HG03095 (cell line): ENCODE results near the gene SLC7A1.

ENCODE experiments used
- ATAC-seq: cut with Tn5 transposase; IDR thresholded peaks from one replicate; pipeline ENCODE4 v1.9.1; 2021; ENCODE audit warnings: moderate library complexity; ENCODE audit not compliant: unreplicated experiment

SLC7A1 gene

GRCh38 chr13:29494520-29494919 is 101.0 kb downstream of the SLC7A1 start:
- no peak for ATAC-seq

- no peak for ATAC-seq
Measured at GRCh38 chr13:29493796-29494195, 101.7 kb downstream of the SLC7A1 start.

- no peak for ATAC-seq
Measured at GRCh38 chr13:29491248-29491647, 104.2 kb downstream of the SLC7A1 start.

- no peak for ATAC-seq
Measured at GRCh38 chr13:29490561-29490885, 105.0 kb downstream of the SLC7A1 start.

GRCh38 chr13:29489650-29490560 is 105.6 kb downstream of the SLC7A1 start:
- no peak for ATAC-seq

GRCh38 chr13:29487466-29488454 is 107.7 kb downstream of the SLC7A1 start:
- ATAC-seq = no peak

- ATAC-seq = no peak
Measured at GRCh38 chr13:29486551-29486950, 108.9 kb downstream of the SLC7A1 start.

- ATAC-seq = no peak
Measured at GRCh38 chr13:29484796-29485195, 110.7 kb downstream of the SLC7A1 start.

GRCh38 chr13:29484236-29484635 is 111.3 kb downstream of the SLC7A1 start:
- no peak for ATAC-seq

- no peak for ATAC-seq
Measured at GRCh38 chr13:29483623-29484022, 111.9 kb downstream of the SLC7A1 start.

GRCh38 chr13:29483211-29483610 is 112.3 kb downstream of the SLC7A1 start:
- ATAC-seq = no peak

GRCh38 chr13:29482504-29482903 is 113.0 kb downstream of the SLC7A1 start:
- no peak for ATAC-seq

GRCh38 chr13:29481603-29482002 is 113.9 kb downstream of the SLC7A1 start:
- ATAC-seq = no peak

GRCh38 chr13:29480893-29481525 is 114.5 kb downstream of the SLC7A1 start:
- ATAC-seq = no peak

- ATAC-seq = no peak
Measured at GRCh38 chr13:29479716-29480492, 115.6 kb downstream of the SLC7A1 start.

GRCh38 chr13:29476046-29476445 is 119.4 kb downstream of the SLC7A1 start:
- ATAC-seq = no peak

GRCh38 chr13:29474991-29475390 is 120.5 kb downstream of the SLC7A1 start:
- ATAC-seq = no peak

- ATAC-seq = no peak
Measured at GRCh38 chr13:29473166-29473565, 122.3 kb downstream of the SLC7A1 start.

- ATAC-seq = no peak
Measured at GRCh38 chr13:29472332-29472961, 123.0 kb downstream of the SLC7A1 start.

GRCh38 chr13:29471551-29471950 is 123.9 kb downstream of the SLC7A1 start:
- ATAC-seq = no peak
